Activated CD4-positive, alpha-beta T cell treated with anti-CD3 and anti-CD28 coated beads, Interleukin-2, amount 10 ng/mL, durations not matched to agents 24 days and 14 days (primary cell): ENCODE measurements around the gene RNF157. TPM values are rescaled to one million over a fixed set of nuclear protein-coding genes. Genes with fewer than 3 reads are reported as not detected.
A peak's percentile ranks its signal among the peaks of the same experiment; 100 is the strongest.
"Not testable (repeated sequence)": the region's sequence is repeated elsewhere in the genome, so short reads cannot be mapped to it uniquely, and the experiment has no call there.

Experiments used
- DNase-seq: peaks from one replicate; pipeline ENCODE4 v3.0.0; 2022
- H3K27ac Mint-ChIP-seq: one replicate; pipeline ENCODE4 v1.8.0; 2022; ENCODE audit warnings: mild to moderate bottlenecking, mixed read lengths
- H3K27me3 Mint-ChIP-seq: one replicate; pipeline ENCODE4 v1.8.0; 2022; ENCODE audit warnings: mixed read lengths
- H3K36me3 Mint-ChIP-seq: one replicate; pipeline ENCODE4 v1.8.0; 2022; ENCODE audit warnings: low read depth, mild to moderate bottlenecking, mixed read lengths
- H3K4me1 Mint-ChIP-seq: one replicate; pipeline ENCODE4 v1.8.0; 2021; ENCODE audit warnings: mixed read lengths
- H3K4me3 Mint-ChIP-seq: one replicate; pipeline ENCODE4 v1.8.0; 2022; ENCODE audit warnings: mild to moderate bottlenecking, moderate library complexity, mixed read lengths
- H3K9me3 Mint-ChIP-seq: one replicate; pipeline ENCODE4 v1.8.0; 2021; ENCODE audit warnings: mixed read lengths
- intact Hi-C: fragments of 100-400 bp; cut with micrococcal nuclease; formaldehyde crosslinking; loops from one replicate; pipeline ENCODE4 v1.15.1; 2023
- total RNA-seq: library from RNA; stranded (reverse); gene quantifications from 2 replicates; pipeline ENCODE4 v1.2.3, GENCODE V29; 2022

Gene RNF157
- total RNA-seq, 1 donor from 2014 or later = 35.0 TPM

GRCh38 chr17:76253841-76254240 lies 13.5 kb upstream of the RNF157 start:
- Mint-ChIP-seq H3K27me3 (no peaks in the 10 kb centered on the region), H3K4me1 (peaks cover 51% of the 10 kb centered on the region), H3K27ac (no peak overlapping the region), H3K9me3 (peaks cover 4% of the 10 kb centered on the region), H3K4me3 (no peak overlapping the region), H3K36me3 (peaks cover 5% of the 10 kb centered on the region)
- no peak for DNase-seq
- intact Hi-C loops = no loop called here

GRCh38 chr17:76252967-76253766 lies 12.9 kb upstream of the RNF157 start:
- Mint-ChIP-seq H3K4me3 (peak overlapping the region; percentile 71), H3K27ac (peak overlapping the region; percentile 87), H3K4me1 (peaks cover 55% of the 10 kb centered on the region)
- H3K36me3 Mint-ChIP-seq, intact Hi-C loops, H3K9me3 Mint-ChIP-seq, H3K27me3 Mint-ChIP-seq: not testable (repeated sequence)
- DNase-seq = peak; percentile 65

GRCh38 chr17:76252040-76252954 lies 12.0 kb upstream of the RNF157 start:
- DNase-seq = peak; percentile 85
- intact Hi-C loops = no loop called here
- Mint-ChIP-seq H3K4me1 (peaks cover 63% of the 10 kb centered on the region), H3K36me3 (peaks cover 5% of the 10 kb centered on the region), H3K27ac (peak overlapping the region; percentile 87), H3K9me3 (peaks cover 4% of the 10 kb centered on the region), H3K27me3 (no peaks in the 10 kb centered on the region), H3K4me3 (peak overlapping the region; percentile 71)

GRCh38 chr17:76251478-76252039 lies 11.3 kb upstream of the RNF157 start:
- H3K27me3 Mint-ChIP-seq = no peaks in the 10 kb centered on the region
- peaks cover 1% of the 10 kb centered on the region for H3K36me3 Mint-ChIP-seq
- peak overlapping the region; percentile 87 for H3K27ac Mint-ChIP-seq
- peak overlapping the region; percentile 71 for H3K4me3 Mint-ChIP-seq
- DNase-seq = peak; percentile 56
- no peaks in the 10 kb centered on the region for H3K9me3 Mint-ChIP-seq
- intact Hi-C loops = no loop called here
- peaks cover 65% of the 10 kb centered on the region for H3K4me1 Mint-ChIP-seq

- Mint-ChIP-seq H3K27me3 (no peaks in the 10 kb centered on the region), H3K36me3 (peaks cover 1% of the 10 kb centered on the region), H3K4me3 (no peak overlapping the region), H3K9me3 (no peaks in the 10 kb centered on the region), H3K4me1 (peaks cover 63% of the 10 kb centered on the region), H3K27ac (no peak overlapping the region)
- intact Hi-C loops = no loop called here
- no peak for DNase-seq
These were observed 9.8 kb upstream of the RNF157 start for GRCh38 chr17:76250141-76250540.

GRCh38 chr17:76248013-76248782 lies 7.9 kb upstream of the RNF157 start:
- Mint-ChIP-seq H3K36me3 (peaks cover 1% of the 10 kb centered on the region), H3K9me3 (no peaks in the 10 kb centered on the region), H3K4me1 (peaks cover 71% of the 10 kb centered on the region), H3K4me3 (peak overlapping the region; percentile 5), H3K27ac (peak overlapping the region; percentile 48), H3K27me3 (no peaks in the 10 kb centered on the region)
- DNase-seq = peak; percentile 59
- intact Hi-C loops = no loop called here

- H3K36me3 Mint-ChIP-seq = peaks cover 1% of the 10 kb centered on the region
- peaks cover 71% of the 10 kb centered on the region for H3K4me1 Mint-ChIP-seq
- no peaks in the 10 kb centered on the region for H3K9me3 Mint-ChIP-seq
- no peaks in the 10 kb centered on the region for H3K27me3 Mint-ChIP-seq
- H3K27ac Mint-ChIP-seq = peak overlapping the region; percentile 43
- intact Hi-C loops = loop anchor here (2.0 kb wide), 1 partner anchor 25 kb away; no protein-coding TSS in a partner anchor
- no peak for DNase-seq
- H3K4me3 Mint-ChIP-seq = no peak overlapping the region
These were observed 7.0 kb upstream of the RNF157 start for GRCh38 chr17:76247304-76247703.

GRCh38 chr17:76246080-76247066 lies 6.1 kb upstream of the RNF157 start:
- peak; percentile 94 for DNase-seq
- Mint-ChIP-seq H3K27me3 (no peaks in the 10 kb centered on the region), H3K4me3 (peak overlapping the region; percentile 75), H3K4me1 (peaks cover 69% of the 10 kb centered on the region), H3K27ac (peak overlapping the region; percentile 83), H3K9me3 (no peaks in the 10 kb centered on the region), H3K36me3 (no peaks in the 10 kb centered on the region)
- intact Hi-C loops = loop anchor here (1.0 to 2.0 kb wide), 3 partner anchors 18 to 54 kb away; no protein-coding TSS in a partner anchor

GRCh38 chr17:76244721-76245120 lies 4.4 kb upstream of the RNF157 start:
- H3K27me3 Mint-ChIP-seq, H3K36me3 Mint-ChIP-seq, H3K4me3 Mint-ChIP-seq, H3K9me3 Mint-ChIP-seq, intact Hi-C loops, DNase-seq: not testable (repeated sequence)
- H3K27ac Mint-ChIP-seq = peak overlapping the region; percentile 77
- H3K4me1 Mint-ChIP-seq = peaks cover 68% of the 10 kb centered on the region

GRCh38 chr17:76243826-76244679 lies 3.8 kb upstream of the RNF157 start:
- Mint-ChIP-seq H3K27me3 (no peaks in the 10 kb centered on the region), H3K27ac (peak overlapping the region; percentile 53), H3K36me3 (peaks cover 5% of the 10 kb centered on the region), H3K9me3 (no peaks in the 10 kb centered on the region), H3K4me3 (no peak overlapping the region), H3K4me1 (peaks cover 69% of the 10 kb centered on the region)
- intact Hi-C loops = no loop called here
- no peak for DNase-seq

- H3K4me3 Mint-ChIP-seq = peak overlapping the region; percentile 94
- intact Hi-C loops = no loop called here
- peak overlapping the region; percentile 90 for H3K27ac Mint-ChIP-seq
These were observed 1.5 kb upstream of the RNF157 start for GRCh38 chr17:76241691-76242255.

More at GRCh38 chr17:76241691-76242255, 1.5 kb upstream of the RNF157 start:
- H3K9me3 Mint-ChIP-seq = peaks cover under 1% of the 10 kb centered on the region
- peaks cover 68% of the 10 kb centered on the region for H3K4me1 Mint-ChIP-seq
- peaks cover 19% of the 10 kb centered on the region for H3K36me3 Mint-ChIP-seq
- DNase-seq = no peak
- no peaks in the 10 kb centered on the region for H3K27me3 Mint-ChIP-seq
